ENCODE data around the gene MINDY4B. TPM values are rescaled to one million over a fixed set of nuclear protein-coding genes. Genes with fewer than 3 reads are reported as not detected.

Gene MINDY4B
- polyA plus RNA-seq (ENCODE audit: insufficient read length): 0.16 TPM

DNA sequence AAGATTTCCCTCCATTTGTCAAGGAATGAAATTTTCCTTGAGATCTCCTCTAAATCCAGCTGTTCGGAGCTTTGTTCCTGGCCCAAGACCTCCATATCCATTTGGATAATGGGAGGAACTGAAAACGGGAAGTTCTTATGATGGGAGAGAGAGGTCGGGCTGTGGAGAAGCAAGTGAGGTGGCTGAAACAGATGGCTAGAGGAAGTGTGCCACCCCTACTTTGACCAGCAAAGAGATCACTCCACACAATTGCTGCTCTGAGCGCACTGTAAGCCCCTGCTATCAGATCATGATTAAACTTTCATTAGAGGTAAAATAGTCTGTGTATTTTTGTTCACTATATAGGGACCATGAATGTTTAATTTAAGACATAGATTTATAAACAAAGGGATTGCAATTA lies at the start of gene MINDY4B:
Gene MINDY4B, minus strand, starts transcription at position 101 of the 400 bp plus-strand sequence. Its CDS starts 0 bp downstream, at position 101.
- no peak for DNase-seq (ENCODE audit: low read depth)

DNA sequence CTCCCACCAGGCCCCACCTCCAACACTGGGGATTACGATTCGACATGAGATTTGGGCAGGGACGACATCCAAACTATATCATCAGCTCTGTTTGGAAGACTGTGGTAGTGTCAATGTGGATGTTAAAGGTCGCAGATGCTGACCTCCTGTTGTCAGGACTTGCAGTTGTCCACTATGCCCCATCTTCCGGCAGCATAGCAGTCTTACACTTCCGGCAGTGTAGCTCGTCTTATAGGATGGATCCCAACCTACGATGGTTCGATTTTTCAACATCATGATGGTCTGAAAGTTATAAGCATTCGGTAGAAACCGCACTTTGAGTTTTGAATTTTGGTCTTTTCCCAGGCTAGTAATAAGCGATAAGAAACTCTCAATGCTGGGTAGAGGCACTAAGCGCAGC lies 46.7 kb upstream of the MINDY4B start:
- DNase-seq (ENCODE audit: low read depth): no peak

DNA sequence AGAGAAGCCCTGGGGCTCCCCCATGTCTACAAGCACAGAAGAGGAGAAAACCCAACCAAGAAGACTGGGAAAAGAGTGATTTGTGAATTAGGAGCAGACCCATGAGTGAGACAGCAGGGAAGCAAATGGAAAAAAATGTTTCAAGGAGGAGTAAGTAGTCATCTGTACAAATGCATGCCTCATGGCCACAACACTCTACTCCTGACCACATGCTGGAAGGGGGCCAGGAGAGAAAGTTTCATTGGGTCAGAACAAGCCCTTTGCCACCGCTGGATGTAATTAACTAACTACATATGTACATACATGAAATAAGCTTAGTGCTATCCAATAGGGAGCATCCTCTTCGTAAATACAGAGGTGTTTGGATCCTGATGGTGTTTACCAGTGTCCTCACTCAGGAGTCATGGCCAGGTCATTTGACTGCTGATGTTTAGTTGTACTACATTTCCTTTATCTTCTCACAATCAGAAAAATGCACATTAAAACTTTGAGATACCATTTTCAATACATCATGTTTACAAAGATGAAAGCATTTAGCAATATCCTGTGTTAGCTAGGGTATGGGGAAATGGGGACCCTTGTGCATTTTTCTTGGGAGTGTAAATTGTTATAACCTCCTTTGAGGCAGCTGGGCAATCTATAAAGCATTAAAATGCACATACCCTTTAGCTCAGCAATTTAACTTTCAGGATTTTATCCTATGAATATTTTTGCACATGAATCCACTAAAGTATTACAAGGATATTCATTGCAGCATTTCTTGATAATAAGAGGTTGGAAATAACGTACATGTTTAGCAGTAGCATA lies 40.2 kb upstream of the MINDY4B start:
- no peak for DNase-seq (ENCODE audit: low read depth)

DNA sequence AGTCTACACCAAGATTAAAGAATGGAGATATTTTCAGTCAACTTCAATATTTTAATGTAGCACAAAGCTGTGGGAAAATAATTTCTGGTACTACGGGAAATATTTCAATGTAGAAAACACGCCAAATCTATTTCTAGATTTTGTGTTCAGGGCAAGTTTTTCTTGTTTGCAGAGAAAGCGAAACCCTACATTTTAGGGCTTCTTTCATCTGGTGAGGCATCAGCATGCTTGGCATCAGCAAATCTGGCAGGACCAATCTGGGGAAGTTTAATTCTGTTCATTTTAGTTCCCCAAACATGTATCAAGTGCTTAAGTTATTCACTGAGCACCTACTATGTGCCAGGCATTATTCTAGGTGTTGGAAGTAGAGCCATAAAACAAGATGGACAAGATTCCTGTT lies 37.0 kb upstream of the MINDY4B start:
- DNase-seq (ENCODE audit: low read depth): no peak

DNA sequence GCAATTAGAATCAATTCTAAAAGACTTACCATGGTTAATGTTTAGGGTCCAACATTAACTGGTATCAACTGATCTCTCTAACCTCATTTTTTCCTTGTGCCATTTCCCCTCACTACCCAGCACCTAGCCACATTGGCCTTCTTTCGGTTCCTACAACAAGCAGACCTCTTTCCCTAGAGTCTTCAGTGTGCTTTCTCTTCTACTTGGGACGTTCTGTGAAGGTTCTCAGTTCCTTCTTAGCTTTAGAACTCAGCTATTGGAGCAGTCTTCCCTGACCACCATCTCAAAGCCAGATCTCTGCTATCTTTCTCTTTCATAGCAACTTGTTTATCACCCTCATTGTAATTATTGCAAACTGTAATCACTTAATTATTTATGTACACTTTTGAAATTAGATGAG lies 31.5 kb upstream of the MINDY4B start:
- no peak for DNase-seq (ENCODE audit: low read depth)

DNA sequence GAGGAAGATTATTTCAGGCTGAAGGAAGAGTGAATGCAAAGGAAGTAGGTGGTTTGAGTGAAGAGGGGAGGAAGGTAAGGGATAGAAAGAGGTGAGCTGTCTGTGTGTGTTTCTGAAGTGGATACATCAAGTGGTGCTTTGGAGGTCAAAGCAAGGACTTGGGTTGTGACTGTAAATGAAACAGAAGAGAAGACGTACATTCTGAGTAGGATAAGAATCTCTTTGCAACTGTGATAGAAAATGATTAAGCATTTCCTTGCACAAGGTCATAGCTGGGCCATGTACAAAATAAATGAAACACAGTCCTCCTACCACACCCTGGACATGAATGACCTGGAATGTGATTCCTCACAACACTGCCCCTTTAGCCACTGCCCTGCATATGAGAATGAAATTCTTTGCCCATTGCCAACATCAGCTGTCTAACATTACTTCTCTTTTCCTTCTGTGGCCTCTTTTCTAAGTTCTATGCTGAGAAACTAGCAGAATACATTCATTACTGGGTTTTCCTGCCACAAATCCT lies 28.3 kb upstream of the MINDY4B start:
- no peak for DNase-seq (ENCODE audit: low read depth)

DNA sequence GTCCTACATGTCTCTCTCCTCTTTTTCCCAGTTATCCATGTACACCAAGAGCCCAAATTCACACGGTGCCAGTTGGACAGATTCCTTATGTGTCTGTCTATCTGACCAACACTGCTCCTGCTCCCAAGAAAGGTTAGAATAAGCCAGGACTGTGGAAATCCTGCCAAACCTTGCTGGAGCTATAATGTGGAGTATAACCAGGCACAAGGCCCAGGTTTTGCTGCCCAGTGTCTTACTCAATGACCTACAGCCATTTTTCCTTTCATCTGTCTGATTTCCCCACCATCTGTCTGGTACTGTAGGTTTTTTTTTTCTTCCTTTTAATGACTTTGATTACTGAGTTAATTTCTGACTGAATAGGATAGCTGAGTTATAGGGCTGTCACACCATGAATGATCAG lies 26.5 kb upstream of the MINDY4B start:
- DNase-seq (ENCODE audit: low read depth): no peak

DNA sequence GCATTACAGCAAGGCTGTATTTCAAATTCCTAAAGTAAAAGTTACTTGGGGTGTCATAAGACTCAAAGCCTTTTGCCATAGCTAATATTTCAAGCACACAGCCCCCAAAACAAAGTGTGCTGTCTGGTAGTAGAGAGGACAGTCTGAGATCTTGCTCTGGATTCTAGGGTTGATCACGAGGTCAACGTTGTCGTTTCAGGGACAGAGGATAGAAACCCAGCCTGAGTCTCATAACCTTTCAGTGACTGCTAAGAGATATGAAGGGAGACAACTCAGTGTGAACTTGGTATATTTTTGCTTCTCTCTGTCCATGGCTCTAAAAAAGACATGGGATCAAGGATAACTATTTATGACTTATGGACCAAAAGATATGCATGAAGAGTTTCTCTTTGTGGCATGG lies 25.6 kb upstream of the MINDY4B start:
- DNase-seq (ENCODE audit: low read depth): no peak

DNA sequence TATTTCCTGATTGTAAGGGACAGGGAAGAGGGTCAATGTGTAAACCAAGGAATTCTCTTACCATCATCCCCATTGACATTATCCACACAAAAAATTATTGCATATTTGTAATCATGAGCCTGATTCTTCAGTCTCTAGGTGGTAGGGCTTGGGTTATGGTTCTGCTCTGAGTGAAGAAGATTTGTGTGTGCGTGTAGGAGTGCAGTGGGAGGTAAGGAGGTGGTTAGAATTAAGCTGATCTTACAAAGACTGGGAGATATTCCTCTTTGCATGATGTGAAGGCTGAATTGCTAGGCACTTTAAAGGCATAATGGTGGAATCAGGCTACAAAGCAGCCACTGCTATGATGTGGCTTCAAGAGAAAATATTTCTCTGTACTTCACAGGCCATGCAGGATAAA lies 23.0 kb upstream of the MINDY4B start:
- no peak for DNase-seq (ENCODE audit: low read depth)

DNA sequence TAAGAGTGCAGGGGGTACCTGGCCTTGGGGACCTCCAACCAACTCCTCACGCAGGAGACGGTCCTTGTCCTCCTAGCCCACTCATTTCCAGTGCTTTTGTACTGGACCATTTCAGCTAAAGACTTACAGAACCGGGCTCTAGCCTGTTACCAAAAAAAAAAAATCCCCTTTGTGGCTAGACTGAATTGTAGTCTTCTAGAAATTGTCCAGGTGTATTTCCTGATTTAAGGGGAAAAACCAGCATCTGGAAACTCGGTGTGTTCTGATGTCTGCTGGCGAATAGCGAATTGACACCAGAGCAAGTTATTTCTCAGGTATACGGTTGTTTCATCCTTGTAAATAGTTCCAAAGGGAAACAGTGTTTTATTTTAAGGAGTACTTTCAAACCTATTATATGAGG lies 21.1 kb upstream of the MINDY4B start:
- DNase-seq (ENCODE audit: low read depth): no peak

DNA sequence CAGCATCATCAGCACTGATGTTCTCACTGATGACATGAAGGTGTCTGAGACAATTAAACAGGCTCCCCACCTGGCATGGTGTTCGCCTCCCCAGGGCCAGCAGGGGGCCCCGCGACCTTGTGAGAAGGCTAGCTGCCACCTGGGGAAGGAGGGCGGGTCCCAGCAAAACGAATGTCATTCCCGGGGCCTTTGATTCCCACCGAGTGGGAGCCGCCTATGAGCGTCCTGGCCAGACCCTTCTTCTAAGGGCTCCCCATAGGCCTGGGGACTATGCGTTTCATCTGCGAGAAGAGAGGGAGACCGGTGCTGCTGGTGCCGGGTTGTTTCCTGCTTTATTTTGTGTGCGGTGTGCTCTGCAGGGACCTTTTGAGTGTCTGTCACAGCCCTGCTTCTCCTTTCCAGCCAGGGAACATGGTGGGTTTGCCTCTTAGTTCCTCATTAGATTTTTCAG lies 20.5 kb upstream of the MINDY4B start:
- no peak for DNase-seq (ENCODE audit: low read depth)

DNA sequence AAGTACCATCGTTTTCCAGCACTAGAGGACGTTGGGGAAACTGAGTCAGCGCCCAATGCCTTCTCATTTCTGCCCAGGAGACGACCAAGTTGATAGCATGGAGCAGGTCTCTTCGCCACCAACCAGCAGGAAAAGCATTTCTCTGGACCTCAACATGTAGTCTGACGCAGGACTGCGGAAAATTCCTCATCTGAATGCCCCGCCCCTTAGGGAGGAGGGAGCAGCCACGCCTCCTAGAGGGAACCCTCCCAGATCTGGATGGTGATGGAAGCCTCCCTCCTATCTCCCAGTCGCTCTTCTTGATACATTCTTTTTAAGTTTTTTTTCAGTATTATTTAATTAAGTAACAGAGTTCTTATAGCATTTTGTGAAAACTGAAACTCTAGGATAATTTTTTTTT lies 17.4 kb upstream of the MINDY4B start:
- DNase-seq (ENCODE audit: low read depth): no peak

DNA sequence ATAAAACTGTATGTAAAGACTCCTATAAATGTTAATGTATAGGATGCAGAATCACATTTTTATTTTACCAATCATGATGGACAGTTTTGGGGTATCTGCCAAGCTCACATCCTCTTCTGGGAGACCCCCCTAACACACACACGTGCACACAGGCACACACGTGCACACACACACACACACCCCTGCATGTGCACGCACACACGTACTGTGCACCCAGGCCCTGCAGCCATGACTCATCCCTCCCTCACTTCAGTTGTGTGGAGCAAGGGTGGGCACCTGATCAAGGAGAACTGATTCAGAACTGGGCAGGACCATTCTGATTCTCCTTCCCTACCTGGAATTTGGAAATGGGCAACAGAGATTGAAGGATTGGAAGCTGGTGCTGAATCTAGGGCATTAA lies 16.0 kb upstream of the MINDY4B start:
- DNase-seq (ENCODE audit: low read depth): no peak

DNA sequence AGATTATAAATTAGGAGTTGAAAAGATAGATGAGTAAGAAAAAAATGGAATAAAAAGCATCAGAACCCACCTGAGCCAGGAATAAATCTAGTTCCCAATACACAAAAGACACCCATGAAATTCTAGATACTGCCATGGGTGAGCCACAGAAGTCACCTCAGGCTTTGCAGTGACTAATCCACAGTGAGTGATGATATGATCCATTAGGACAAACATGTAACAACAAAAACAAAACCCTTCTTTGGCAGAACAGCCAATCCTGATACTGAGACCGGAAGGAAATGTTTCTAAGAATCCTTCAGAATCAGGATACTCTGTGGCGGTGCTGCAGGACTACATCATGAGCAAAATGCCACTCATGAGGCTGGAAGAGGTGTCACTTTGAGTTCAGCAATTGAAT lies 15.0 kb upstream of the MINDY4B start:
- no peak for DNase-seq (ENCODE audit: low read depth)

DNA sequence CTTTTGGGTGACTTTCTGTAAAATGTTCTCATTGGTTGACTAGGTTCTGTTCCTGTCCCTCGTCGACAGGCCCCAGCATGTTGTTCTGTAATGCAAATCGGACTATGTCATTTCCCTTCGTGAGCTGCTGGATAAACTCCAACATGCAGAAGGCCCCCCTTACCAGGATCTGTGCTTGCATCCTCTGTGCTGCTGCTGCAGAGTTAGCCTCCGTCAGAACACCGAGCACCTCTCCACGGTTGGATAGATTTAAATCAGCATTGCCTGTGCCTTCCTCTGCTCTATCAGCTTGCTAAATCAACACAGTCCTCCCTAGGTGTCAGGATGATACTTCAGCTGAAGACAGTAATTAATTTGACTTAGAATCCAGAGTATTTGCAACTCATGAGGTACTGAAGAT lies 12.7 kb upstream of the MINDY4B start:
- no peak for DNase-seq (ENCODE audit: low read depth)

DNA sequence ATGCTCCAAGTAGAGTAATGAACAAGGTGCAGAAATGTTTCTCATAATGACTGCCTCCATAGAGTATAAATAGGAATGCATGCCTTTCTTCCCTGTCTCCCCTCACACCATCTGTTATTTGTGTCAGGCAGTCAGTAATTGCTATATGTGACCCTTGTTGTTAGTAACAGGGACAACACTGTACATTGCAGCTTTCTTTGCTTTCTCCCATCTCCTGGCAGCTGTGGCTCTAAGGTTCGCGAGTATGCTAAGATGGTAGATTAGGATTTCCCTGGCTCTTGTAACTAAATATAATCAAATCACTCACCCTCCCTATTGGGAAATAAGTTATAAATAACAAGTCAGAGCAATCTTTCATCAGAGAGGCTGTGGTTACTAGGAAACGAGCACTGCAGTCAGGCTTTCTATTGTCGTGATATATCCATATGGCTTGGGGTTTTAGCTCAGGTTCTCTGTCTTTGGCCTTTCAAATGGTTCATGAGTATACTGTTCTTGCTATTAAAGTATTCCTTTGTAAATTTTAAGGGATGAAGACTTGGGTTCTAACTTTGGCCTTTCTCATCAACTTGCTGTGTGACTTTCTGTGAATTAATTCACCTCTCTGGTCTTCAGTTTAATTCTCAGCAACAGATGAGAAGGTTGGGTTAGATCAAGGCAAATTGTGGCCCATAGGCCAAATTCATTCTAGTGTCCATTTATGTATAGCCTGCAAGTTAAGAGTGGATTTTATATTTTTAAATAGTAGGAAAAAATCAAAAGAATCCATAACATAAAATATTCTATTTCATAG lies 8.1 kb upstream of the MINDY4B start:
- peak; percentile 65 for DNase-seq (ENCODE audit: low read depth)

DNA sequence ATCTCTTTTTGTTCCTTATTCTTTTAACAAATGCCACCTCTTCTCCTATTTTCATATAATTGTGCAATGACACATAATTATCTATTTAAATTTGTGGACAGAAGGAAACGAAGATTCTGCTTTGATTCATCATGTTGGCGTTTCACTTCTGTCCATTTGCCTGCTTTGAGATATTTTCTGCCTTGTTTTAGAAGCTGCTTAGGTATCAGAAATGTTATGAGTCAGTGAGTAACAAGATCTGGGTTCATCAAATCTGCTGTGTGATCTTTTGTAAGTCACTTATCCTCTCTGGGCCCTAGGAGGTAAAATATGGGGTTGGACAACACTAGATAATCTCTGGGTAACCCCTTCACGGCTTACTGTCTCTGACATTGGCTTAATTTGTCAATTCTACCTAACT lies 7.3 kb upstream of the MINDY4B start:
- DNase-seq (ENCODE audit: low read depth): no peak

DNA sequence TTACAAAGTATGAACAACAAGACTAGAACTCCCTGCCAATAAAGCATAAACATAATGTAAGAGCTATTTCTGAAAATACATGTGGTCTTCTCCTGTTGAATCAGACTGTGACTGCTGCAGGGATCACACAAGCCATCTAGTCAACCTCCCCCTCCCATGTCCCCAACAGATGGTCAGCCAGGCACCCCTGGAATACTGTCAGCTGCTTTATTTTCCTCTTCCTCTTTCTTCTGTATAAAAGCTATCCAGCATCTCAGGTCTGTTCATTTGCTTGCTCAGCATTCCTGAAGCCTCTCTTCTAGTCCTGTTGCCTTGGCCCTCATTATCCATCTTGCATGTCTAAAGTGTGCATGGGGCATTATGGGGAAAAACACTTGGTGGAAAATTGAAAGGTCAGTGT lies 6.5 kb upstream of the MINDY4B start:
- no peak for DNase-seq (ENCODE audit: low read depth)

DNA sequence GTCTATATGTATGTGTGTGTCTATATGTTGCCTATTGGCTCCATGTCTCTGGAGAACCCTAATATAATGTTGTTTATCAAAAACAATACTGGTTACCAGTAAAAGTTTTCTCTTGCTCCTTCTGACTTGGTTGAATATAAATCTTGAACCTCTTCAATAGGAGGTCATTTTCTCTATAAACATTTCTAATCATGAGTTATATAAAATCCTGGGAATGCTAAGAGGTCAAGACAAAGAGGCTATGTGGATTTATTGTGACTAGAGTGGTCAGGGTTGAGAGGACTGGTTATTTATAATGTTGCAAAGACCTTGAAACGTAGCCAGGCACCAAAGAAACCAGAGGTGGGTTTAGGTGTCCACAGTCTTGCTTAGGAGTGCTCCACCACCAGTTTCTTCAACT lies 1.2 kb upstream of the MINDY4B start:
- DNase-seq (ENCODE audit: low read depth): no peak

DNA sequence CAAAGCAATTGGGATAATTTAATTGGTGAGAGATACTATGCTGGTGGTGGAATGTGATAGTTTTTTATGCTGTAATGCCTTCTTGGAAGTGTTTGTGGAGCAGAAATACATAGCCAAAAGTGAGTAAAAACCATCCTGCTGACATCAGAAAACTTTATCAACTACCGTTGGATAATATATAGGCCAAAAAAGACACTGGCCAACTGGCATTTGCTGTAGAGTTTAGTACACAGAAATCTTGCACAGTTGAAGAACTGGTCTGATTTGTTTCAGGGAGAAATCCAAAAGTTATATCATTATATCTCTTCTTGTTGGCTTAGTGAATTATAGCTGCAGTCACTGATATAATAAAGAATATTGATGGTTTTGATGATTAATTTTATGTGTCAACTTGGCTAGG lies 507 bp upstream of the MINDY4B start:
- no peak for DNase-seq (ENCODE audit: low read depth)

DNA sequence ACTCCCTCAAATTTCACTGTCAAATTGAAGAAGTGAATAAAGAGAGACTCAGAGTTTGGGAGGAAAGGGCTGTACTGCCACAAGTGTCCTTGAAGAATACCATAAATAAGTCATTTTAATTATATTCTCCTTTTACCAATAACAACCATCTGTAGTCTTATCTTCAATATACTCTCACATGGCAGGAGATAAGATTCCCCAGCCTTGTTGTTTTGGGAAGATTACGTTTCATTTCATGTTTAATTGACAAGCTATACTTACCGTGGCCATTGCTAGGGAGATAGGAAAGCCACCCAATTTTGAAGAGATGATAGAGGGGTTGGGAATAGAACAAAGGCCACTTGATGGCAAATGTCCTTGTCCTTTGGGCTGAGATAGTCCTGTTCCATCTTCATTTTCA lies 2.3 kb downstream of the MINDY4B start:
- no peak for DNase-seq (ENCODE audit: low read depth)

DNA sequence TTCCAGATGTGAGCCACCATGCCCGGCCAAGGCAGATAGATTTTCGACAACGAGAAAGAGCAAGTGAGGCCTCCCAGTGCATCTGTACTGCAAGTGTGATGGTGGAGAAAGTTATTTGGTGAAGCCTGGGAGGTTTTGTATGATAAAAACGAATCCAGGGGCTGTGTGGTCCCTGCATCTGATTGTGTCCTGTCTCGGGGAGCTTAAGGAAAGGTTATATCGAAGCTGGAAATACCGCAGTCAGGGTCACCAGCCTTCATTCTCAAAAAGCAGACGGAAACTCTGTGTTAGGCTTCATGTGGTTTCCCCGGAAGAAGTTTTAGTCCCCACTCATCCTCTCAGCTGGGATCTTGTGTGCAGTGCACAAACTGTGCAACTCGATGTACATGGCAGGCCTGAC lies 3.4 kb downstream of the MINDY4B start:
- no peak for DNase-seq (ENCODE audit: low read depth)

DNA sequence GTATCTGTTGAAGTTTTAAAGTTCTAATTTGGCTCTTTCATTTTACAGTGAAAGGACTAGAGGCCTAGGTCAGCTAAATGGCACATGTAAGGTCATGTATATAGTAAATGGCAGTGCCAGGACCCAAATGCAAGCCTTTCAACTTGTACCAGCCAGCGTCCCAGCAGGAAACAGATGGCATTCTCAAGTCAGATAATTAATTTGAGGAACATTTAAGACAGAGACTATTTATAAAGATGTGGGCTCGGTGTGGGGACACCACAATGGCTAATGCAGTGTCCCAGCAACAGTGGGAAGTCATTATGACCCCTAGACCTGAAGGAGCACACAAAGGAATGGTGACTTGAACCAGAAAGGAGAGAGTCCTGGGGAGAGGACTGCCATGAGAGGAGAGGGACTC lies 6.1 kb downstream of the MINDY4B start:
- no peak for DNase-seq (ENCODE audit: low read depth)
